Measurements from ENCODE around the gene ZBTB12.
"Not testable (repeated sequence)": the region's sequence is repeated elsewhere in the genome, so short reads cannot be mapped to it uniquely, and the experiment has no call there.

Gene ZBTB12

GRCh38 chr6:31901953-31902643, at the start of gene ZBTB12:
Gene ZBTB12, minus strand, starts transcription at chr6:31902086. Its CDS starts 781 bp downstream, at chr6:31901305.
- peak; percentile 68 to 71 for DNase-seq (ENCODE audit: low read depth in 2 of 2)

GRCh38 chr6:31949926-31950548, 48.2 kb upstream of the ZBTB12 start:
- DNase-seq (ENCODE audit: low read depth in 2 of 2): no peak

GRCh38 chr6:31948753-31949413, 47.0 kb upstream of the ZBTB12 start:
- DNase-seq (ENCODE audit: low read depth in 2 of 2): no peak

- no peak for DNase-seq (ENCODE audit: low read depth in 2 of 2)
These were observed 46.4 kb upstream of the ZBTB12 start for GRCh38 chr6:31948306-31948705.

GRCh38 chr6:31947864-31948263, 46.0 kb upstream of the ZBTB12 start:
- DNase-seq (ENCODE audit: low read depth in 2 of 2): no peak

- DNase-seq (ENCODE audit: low read depth in 2 of 2): no peak
These were observed 45.3 kb upstream of the ZBTB12 start for GRCh38 chr6:31947070-31947675.

- DNase-seq (ENCODE audit: low read depth in 2 of 2): no peak
These were observed 44.5 kb upstream of the ZBTB12 start for GRCh38 chr6:31946370-31946885.

GRCh38 chr6:31945507-31946369, 43.9 kb upstream of the ZBTB12 start, which contains the start of gene CFB:
Gene CFB, plus strand, starts transcription at chr6:31946095. Its CDS starts 127 bp downstream, at chr6:31946222.
- no peak for DNase-seq (ENCODE audit: low read depth in 2 of 2)

- no peak for DNase-seq (ENCODE audit: low read depth in 2 of 2)
These were observed 43.2 kb upstream of the ZBTB12 start for GRCh38 chr6:31945154-31945506.

- no peak for DNase-seq (ENCODE audit: low read depth in 2 of 2)
These were observed 41.9 kb upstream of the ZBTB12 start for GRCh38 chr6:31943742-31944141.

- DNase-seq (ENCODE audit: low read depth in 2 of 2): no peak
These were observed 38.4 kb upstream of the ZBTB12 start for GRCh38 chr6:31940256-31940664.

GRCh38 chr6:31935823-31936222, 33.9 kb upstream of the ZBTB12 start:
- no peak for DNase-seq (ENCODE audit: low read depth in 2 of 2)

GRCh38 chr6:31935021-31935420, 33.1 kb upstream of the ZBTB12 start:
- no peak for DNase-seq (ENCODE audit: low read depth in 2 of 2)

- no peak for DNase-seq (ENCODE audit: low read depth in 2 of 2)
These were observed 31.7 kb upstream of the ZBTB12 start for GRCh38 chr6:31933537-31933936.

- not testable (repeated sequence) for DNase-seq (ENCODE audit: low read depth in 2 of 2)
These were observed 30.3 kb upstream of the ZBTB12 start for GRCh38 chr6:31932137-31932536.

- DNase-seq (ENCODE audit: low read depth in 2 of 2): no peak
These were observed 29.1 kb upstream of the ZBTB12 start for GRCh38 chr6:31930962-31931361.

- no peak for DNase-seq (ENCODE audit: low read depth in 2 of 2)
These were observed 26.7 kb upstream of the ZBTB12 start for GRCh38 chr6:31928672-31928939.

GRCh38 chr6:31927863-31928671, 26.2 kb upstream of the ZBTB12 start:
- DNase-seq (ENCODE audit: low read depth in 2 of 2): no peak

GRCh38 chr6:31927242-31927862, 25.5 kb upstream of the ZBTB12 start, which contains the start of gene C2:
Gene C2, plus strand, starts transcription at chr6:31927717. Its CDS starts 36 bp downstream, at chr6:31927753.
- no peak for DNase-seq (ENCODE audit: low read depth in 2 of 2)

- no peak for DNase-seq (ENCODE audit: low read depth in 2 of 2)
These were observed 21.1 kb upstream of the ZBTB12 start for GRCh38 chr6:31922942-31923341.

Data from stimulated activated CD8-positive, alpha-beta memory T cell treated with anti-CD3 and anti-CD28 coated beads, Interleukin-15, amount 100 ng/mL, for 4 hours (primary cell).